C1 segment of cervical spinal cord (tissue), 14 donors: Measurements from ENCODE around the gene LAMA2.

ENCODE experiments used
- DNase-seq, 14 donors: peaks; one replicate each; lab custom pipeline; 2025; lab: John Stamatoyannopoulos, UW

Gene LAMA2

DNA sequence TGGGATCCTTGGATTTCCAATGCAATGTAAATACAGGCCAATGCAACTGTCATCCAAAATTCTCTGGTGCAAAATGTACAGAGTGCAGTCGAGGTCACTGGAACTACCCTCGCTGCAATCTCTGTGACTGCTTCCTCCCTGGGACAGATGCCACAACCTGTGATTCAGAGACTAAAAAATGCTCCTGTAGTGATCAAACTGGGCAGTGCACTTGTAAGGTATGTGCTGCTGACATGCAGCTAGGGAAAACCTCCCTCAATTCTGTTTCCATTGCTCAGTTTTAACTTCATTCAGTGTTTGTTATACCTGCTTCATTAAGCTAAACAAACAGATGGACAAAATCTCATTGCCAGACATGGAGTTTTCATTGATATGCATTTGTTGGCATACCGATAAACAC lies 429.9 kb downstream of the LAMA2 start:
- no peak for DNase-seq

DNA sequence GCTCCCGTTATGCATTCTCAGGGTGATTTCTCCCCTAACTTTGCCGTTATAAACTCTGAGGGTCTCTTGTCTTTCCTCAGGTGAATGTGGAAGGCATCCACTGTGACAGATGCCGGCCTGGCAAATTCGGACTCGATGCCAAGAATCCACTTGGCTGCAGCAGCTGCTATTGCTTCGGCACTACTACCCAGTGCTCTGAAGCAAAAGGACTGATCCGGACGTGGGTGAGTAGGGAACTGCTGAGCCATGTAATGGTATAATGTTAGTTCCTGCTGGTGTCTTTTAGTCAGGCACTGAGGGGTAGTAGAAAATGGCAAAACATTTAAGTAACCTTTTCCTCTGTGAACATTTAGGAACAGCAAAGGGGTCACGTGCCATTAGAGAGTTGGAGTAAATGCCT lies 431.6 kb downstream of the LAMA2 start:
- DNase-seq: peak in 1 of 14 donors; percentile 2

DNA sequence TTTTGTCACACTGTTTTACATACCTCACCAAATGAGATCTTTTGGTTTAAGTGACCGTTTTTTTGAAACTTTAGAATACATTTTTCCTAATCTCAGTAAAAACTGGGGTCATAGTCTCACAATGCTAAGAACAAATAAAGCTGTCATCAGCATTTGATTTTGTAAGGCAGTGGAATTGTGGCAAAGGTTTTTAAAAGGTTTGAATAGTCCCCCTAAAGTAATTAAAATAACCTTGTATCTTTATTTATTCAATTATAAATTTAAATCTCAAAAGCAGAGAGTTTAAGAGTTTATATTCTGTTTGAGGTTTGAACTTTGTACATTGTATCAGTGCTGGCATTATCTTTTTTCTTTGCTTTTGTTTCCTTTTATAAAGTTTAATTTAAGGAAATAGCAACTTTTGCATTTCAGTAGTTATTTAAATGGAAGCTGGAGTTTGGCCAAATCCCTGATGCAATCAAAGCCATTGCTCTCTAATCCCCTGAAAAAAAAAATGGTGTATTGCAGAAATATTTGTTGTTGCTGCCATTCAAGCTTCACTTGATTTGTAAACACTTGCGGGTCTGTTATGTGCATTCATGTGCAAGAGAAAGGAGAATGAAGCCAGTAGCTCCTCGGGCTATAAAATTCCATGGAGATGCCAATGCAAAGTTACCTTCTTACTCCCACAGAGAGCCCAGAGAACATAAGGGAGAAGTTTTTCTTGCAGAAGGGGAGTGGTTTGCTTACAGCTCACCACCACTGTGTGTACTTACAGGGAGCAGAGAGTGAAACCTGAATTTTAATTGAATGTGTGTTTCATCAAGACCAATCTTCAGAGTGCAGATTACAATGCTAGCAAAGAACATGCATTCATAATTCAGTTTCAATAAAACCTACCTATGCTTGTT lies 435.2 kb downstream of the LAMA2 start:
- DNase-seq: no peak

DNA sequence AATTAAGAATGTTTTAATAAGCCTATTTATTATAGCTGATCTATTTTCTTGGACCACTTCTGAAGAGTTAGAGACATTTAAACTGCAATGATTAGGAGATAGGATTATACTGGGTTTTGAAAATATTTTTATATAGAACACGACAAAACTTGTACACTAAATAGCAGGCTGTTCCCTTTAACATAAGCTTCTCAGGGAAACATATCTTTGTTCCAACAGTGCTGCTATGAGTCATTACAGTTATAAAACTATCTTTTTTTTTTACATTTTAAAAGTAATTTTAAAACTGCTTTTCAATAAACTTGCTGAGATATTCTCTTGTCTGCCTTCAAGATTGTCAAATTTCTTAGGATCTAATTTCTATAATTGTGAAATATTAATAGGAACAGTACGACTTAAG lies 438.0 kb downstream of the LAMA2 start:
- no peak for DNase-seq

DNA sequence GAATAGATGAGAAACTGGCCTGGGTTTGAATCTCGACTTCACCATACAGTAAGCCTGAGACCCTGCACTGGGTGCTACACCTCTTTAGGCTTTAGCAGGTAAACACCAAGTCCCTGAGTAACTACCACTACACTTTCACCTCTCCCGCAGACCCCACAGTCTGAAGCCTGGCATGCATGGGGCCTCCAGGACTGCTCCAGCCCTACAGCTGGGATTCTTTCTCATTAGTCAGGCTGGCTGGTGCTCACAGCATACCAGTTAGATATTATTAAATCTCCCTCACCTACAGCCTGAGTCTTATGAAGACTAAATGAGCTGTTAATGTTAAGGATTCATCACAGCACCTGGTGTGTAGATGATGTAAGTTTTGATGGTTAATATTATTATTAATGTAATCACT lies 438.4 kb downstream of the LAMA2 start:
- no peak for DNase-seq

DNA sequence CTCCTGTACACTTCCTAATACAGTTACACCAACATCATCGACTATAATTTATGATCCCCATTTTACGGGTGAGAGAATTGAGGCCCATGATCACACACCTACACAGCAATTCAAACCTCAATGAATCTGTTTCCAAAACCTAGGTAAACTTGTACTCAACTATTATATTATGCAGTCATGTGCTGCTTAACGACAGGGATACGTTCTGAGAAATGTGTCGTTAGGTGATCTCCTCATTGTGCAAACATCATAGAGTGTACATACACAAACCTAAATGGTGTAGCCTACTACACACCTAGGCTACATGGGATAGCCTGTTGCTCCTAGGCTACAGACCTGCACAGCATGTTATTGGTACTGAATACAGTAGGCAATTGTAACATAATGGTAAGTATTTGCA lies 441.4 kb downstream of the LAMA2 start:
- DNase-seq: no peak

DNA sequence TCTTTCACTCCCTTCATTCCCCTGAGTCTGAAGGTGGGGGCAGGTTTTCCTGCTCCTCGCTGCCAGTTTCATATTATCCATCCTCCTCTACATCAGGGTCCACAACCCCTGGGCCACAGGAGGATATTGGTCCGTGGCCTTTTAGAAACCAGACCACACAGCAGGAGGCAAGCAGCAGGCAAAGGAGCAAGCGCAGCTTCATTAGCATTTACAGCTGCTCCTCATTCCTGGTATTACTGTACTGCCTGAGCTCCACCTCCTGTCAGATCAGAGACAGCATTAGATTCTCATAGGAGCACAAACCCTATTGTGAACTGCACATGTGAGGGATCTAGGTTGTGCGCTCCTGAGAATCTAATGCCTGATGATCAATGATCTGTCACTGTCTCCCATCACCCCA lies 446.7 kb downstream of the LAMA2 start:
- DNase-seq: no peak

DNA sequence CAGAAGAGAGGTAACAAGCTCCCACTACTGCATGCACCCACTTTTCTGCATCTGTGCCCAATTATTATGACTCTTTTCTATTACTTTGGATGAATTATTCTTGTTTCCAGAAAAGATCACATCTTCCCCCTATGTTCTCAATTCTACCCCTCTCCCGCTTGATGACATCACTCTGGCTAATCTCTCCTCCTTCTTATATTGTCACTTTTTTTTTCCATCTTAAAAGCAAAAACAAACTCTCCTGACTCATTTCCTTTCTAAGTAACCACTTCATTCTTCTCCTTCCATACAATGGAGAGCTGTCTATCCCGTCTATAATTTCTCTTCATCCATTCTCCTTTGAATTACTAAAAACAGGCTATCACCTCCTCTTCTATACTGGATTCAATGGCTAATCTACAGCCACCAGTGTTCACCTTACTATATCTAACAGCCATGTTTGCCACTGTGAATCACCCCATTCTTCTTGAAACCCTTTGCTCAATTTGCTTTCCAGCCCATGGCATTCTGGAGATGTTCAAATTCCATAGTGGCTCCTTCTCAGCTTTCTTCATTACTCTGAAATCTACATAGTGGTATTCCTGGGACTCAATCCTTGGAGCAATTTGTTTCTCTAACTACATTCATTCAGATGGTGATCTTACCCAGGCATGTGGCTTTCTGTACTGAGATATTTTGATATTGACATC lies 448.7 kb downstream of the LAMA2 start:
- no peak for DNase-seq

DNA sequence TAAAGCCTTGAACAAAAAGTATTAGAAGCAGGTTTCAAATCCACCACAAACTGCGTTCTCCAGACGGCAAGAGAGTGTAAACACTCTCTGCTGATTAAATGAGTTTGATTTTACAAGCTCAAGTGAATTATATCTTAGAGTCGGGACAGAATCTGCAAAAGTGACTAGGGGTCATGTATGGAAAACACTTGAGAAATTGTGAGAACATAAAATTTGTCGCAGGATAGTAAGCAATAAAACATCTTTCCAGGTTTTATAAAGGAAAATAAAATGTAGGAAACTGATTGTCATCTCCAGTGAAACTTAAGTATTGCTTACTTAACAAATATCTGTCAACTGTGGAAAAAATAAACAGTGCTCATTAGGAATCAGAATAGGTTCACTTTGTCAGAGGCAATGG lies 452.9 kb downstream of the LAMA2 start:
- no peak for DNase-seq

DNA sequence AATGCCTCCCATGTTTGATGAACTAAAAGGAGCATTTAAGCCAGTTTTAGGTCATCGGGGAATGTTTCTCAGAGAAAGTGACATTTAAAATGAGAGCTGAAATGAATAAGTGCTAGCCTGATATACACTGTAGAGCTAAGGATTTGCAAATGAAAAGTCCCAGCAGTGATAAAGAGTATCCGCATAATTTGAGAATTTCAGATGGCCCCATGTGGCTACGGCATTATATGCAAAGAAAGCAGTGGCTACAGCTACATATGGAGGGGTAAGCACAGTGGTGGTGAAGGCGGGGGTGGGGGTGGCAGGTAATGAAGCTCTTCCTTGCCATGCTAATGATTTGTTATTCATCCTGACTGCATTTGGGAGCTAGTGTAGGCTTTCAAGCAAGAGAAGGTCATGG lies 455.7 kb downstream of the LAMA2 start:
- no peak for DNase-seq

DNA sequence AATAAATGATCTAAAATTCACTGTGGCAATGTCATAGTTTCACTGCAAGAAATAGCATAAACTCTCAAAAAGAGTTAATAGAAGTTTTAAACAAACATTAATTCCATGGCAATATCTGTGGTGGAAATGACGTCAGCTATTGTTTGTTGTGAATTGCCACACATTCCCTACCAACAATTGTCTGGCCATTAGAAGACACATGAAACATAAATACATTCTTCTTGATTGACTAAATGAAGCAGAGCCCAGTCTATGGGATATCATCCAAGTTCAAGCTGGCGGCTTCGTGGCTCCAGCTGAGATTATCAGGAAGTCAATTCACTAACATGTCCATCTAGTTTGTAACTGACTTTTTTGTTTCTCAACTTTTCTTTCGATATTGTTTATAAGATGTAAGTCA lies 458.0 kb downstream of the LAMA2 start:
- DNase-seq: no peak

DNA sequence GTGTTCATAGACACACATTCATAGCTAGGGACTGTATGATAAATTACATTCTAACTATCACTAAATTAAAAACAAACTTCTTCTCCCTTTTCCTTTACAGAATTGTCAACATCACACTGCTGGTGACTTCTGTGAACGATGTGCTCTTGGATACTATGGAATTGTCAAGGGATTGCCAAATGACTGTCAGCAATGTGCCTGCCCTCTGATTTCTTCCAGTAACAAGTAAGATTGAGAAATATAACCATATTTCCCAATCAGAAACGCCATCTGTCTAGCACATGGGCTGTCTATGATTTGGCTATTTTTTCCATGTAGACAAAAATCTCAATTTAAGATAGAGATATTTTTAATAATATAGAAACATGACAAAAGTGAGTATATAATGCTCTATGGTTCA lies 459.3 kb downstream of the LAMA2 start:
- no peak for DNase-seq

DNA sequence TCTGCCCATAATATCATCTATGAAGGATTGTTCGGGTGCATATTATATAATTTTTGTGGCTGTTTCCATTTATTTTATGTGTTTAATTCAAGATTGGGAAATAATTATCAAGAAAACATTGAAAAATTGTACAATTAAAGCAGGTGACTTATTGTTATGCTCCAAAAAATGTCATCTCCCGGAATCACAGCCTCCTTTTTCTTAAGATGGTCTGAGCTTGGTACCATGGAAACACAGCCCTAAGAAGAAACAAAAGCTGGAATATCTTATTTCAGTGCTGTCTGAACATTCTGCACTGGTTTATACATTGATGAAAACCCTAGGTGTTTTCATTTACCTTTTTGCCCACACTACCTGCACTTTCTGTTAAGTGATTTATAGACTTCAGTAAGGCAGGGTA lies 459.9 kb downstream of the LAMA2 start:
- DNase-seq: no peak

DNA sequence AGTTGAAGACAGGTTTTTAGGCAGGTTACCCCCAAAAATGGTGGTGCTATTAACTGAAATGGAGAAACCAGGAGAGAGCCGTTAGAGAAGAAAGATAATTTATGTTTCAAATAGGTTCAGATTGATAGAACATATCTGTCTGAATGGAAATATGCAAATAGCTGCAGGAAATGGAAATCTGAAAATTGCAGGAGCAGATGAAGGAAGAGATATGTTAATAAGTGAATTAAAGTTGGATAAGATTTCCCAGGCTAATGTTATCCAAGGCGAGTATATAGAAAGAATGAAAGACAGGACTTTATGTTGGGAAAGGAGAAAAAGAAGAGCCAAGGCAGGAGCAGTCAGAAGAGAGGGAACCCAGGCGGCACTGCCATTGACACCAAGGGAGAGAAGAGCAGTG lies 461.4 kb downstream of the LAMA2 start:
- DNase-seq: no peak

DNA sequence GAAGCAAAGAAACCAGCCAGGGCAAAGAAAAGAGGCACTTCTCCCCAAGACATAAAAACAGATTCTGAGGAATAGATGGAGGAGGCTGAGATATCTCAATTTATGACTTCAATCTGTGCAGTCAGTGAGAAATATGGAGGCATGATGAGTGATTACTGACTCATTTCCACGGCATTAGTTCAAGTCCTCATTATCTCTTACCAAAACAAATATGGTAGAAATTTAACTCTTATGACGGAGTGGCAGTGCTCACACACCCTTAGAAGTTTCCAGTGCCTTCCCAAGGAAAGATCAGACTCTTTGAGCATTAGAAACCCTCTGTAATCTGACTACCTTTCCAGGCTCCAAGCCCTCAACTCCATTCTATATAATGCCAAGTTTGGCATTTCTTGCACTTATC lies 463.0 kb downstream of the LAMA2 start:
- DNase-seq: no peak

DNA sequence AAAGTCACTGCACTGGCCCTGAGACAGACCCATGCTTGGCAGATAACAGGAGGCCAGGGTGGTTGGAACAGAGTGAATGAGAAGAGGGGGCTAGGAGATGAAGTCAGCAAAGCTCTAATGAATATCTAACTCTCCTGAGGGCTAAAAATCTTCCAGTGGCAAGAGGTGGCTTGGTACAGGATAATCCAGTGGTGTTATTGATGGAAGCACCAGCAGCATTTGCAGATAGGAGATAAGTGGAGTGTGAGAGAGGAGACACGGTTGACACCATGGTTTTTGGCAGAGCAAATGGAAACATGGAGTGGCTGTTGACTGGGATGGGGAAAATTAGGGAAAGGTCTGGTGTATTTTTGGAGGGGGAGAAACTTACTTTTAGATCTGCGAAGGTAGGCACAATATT lies 464.0 kb downstream of the LAMA2 start:
- DNase-seq: no peak

DNA sequence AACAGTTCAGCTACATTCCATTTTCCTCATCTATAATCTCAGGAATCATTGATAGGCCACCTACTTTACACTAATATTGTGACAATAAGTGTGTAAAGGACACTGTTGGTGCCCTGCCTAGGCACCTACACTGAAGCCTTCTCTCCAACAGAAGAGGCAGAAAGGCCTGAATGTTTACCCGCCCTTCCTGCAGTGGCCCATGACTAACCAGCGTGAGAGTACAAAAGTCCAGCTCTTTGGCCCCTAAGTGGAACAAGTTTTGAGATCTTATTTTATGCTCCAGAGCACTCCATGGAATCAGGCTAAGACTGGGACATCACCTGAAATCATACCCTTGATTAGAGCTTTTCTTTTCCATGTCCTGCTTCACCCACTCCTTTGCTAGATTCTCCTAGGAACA lies 467.3 kb downstream of the LAMA2 start:
- DNase-seq: no peak

DNA sequence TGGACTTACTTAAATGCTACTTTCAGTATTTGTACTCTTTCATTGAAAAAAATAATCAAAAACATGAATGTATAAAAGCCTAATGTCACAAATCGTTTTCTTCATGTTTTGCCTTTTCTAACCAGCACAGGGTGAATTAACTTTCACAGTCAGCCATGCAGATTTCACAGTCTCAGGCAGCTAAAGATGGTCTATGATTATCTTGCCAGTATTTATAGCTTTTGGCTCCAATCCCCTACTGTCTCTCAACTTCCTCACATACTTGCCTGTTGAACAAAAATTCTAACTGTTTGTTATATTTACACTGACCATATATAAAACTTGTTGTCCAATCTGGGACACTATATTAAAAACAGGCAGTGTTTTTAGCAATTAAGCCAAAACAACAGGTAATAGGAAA lies 468.9 kb downstream of the LAMA2 start:
- DNase-seq: no peak

DNA sequence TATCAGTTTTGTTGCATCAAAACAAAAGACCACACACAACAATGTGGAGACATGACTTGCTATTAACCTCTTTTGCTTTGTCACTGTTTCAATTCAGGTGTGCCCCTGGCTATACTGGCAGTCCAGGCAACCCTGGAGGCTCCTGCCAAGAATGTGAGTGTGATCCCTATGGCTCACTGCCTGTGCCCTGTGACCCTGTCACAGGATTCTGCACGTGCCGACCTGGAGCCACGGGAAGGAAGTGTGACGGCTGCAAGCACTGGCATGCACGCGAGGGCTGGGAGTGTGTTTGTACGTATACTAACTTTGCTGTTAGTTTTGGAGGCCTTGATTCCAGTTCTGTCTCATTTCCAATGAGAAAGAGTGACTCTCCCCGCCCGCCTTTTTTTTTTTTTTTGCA lies 470.1 kb downstream of the LAMA2 start:
- no peak for DNase-seq

DNA sequence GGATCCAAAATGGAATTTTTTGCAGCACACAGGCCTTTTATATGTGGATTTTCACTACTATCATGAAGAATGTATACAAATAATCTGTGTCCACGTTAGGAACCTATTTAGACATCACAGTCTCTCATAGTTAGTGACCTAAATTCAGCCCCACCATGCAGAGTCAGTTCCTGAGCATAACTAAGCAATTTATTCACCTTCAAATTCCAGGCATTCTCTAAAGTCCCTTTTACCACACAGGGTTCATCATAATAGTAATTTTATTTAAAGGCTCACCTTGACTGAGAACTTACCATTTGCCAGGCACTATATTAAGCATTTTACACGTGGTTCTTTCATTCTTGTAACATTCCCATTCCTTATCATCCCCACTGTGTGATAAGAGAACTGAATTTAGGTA lies 473.2 kb downstream of the LAMA2 start:
- DNase-seq: no peak

DNA sequence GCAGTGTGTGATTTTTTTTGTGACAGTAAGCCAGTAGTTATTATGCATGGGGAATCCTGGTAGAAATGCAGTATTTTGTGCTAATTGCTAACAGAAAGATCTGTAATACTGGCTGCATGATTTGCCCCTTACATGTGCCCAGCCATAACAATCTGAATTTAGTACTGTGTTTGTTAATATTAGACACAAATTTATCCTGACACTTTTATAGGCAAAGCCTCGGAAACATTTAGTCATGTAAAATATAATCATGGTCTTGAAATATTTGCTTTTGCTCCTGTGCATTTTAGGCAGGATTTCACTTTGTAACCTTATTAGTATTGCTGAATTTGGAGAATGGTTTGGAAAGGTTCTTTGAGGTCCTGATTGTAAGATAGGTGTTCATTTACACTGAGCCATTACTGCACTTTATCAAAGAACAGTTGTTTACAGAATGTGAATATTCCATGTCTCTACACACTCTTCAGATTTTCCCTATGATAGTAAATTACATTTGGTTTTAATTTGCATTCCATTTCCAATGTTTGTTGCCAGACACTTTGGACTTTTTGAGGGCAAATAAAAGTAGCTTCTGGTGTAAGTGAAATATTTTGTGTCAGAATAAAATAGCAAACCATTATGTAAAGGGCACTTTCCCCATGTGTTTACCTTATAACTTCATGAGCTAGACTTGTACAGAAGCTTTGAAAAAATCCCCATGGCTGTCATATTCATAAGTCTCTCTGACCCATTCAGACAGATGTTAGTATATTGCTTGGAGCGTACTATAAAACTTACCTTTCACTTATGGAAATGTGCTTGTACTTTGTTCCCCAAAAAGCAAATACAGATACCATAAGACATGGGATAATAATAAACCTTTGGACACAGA lies 477.1 kb downstream of the LAMA2 start:
- DNase-seq: no peak

DNA sequence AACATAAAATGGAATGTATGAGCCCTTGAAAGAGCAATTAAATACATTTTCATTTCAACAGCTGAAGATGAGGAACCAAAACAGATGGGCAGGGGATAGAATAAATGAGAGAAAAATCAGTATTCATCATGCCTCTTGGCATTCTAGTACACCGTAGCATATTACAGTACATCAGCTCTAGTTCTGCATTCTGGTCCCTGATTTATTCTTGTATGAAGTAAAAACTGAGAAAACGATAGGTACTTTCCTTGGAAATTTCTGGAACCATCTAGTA lies 477.7 kb downstream of the LAMA2 start:
- no peak for DNase-seq

DNA sequence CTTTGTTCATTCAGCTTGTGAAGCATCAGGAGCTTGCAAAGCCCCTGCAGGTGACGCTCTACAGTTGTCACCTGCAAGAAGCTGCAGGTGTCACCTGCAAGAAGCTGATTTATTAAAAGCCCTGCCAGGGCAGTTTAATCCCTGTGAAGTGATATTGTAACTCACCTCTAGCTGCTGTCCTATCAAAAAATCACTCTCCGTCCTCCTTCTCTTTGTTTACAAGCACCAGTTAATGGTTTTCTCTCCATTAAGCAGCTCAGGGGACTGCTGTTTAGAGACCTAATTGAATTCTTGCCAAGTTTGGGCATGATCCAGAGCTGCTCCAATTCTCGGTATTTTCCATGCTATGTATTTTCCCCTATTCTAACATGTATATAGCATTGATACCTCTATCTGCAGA lies 481.1 kb downstream of the LAMA2 start:
- DNase-seq: no peak
